GM12878 (cell line): ENCODE data around the gene ETFBKMT.

ENCODE experiments used
- POLR2AphosphoS5 ChIP-seq: IDR thresholded peaks from 2 replicates; pipeline ENCODE4 v1.6.1; 2011; ENCODE audit warnings: mild to moderate bottlenecking, low read length, inconsistent platforms
- STAT3 ChIP-seq: IDR thresholded peaks from 2 replicates; pipeline ENCODE4 v1.6.1; 2011; ENCODE audit warnings: low read depth, low read length, improper control_type of control experiment
- TCF7 ChIP-seq: IDR thresholded peaks from 2 replicates; pipeline ENCODE4 v1.6.1; 2014; ENCODE audit warnings: antibody characterized with exemption, borderline replicate concordance

GRCh38 chr12:31705621-31706020 is 46.1 kb downstream of the ETFBKMT start:
- no peak for TF ChIP-seq TCF7
- TF ChIP-seq POLR2AphosphoS5: no peak
- no peak for TF ChIP-seq STAT3
